Pancreas (tissue), 10 donors: Measurements from ENCODE around the gene TMEM98. TPM values are rescaled to one million over a fixed set of nuclear protein-coding genes. Genes with fewer than 3 reads are reported as not detected.
A peak's percentile ranks its signal among the peaks of the same experiment; 100 is the strongest.

Experiments
- ATAC-seq, 4 donors: fragments of 200-7000 bp; cut with Tn5 transposase; one replicate each; pipeline versions ENCODE4 v1.8.0 to v1.9.1; 2020; ENCODE audit warnings: mild to moderate bottlenecking in 4 of 4, moderate library complexity in 4 of 4
- DNase-seq, 6 donors: peaks; one replicate each; pipeline ENCODE4 v3.0.0-alpha.2; 2020
- FAIRE-seq: peaks from 2 replicates; lab custom pipeline; 2012; peaks lifted over from hg19 to GRCh38; lab: Jason Lieb, UNC
- H3K27ac ChIP-seq, 4 donors: fragments of 200-600 bp; sonication (generic); 1 replicate in 3 of 4; 2 replicates in 1 of 4; pipeline versions ENCODE4 v1.5.0 to v1.8.0; 2020
- H3K27me3 ChIP-seq, 4 donors: fragments of 200-600 bp; one replicate each; pipeline ENCODE4 v1.8.0; 2021
- H3K36me3 ChIP-seq, 3 donors: fragments of 200-600 bp; sonication (generic) in 1 of 3; one replicate each; pipeline versions ENCODE4 v1.5.0 to v1.8.0; 2020 to 2021
- H3K4me1 ChIP-seq, 3 donors: fragments of 200-600 bp; one replicate each; pipeline ENCODE4 v1.8.0; 2021
- H3K4me3 ChIP-seq, 4 donors: fragments of 200-600 bp; sonication (generic) in 2 of 4; one replicate each; pipeline versions ENCODE4 v1.5.0 to v1.8.0; 2020 to 2021
- H3K9me3 ChIP-seq, 4 donors: fragments of 200-600 bp; one replicate each; pipeline ENCODE4 v1.8.0; 2021
- WGBS, 2 donors: extraction: QIAGEN DNeasy Blood & Tissue Kit; methylation state at CpG; one replicate each; pipeline ENCODE4 v1.1.7; 2013; 5-methylcytosine and 5-hydroxymethylcytosine counted together
- intact Hi-C, 3 donors: fragments of 100-400 bp; cut with DNase I; formaldehyde crosslinking; loops; one replicate each; pipeline versions ENCODE4 v1.11.1 to v1.14.2; 2022
- polyA plus RNA-seq, 2 donors: library from polyadenylated mRNA; stranded (reverse); fragments of 200-250 nt; gene quantifications; one replicate each; pipeline ENCODE4 v1.2.3, GENCODE V29; 2013
- total RNA-seq, 6 donors: library from RNA; stranded (reverse); fragmentation: NEBNext Ultra II Directional in 4 of 6; extraction: Animal tissue kit (Norgen Biotek cat#: 25700) in 4 of 6; gene quantifications; one replicate each; pipeline versions ENCODE4 v1.2.1 to v1.2.4, GENCODE V29; 2021 to 2023
- TF ChIP-seq, protein P1 (sequence below), 4 donors: fragments of 200-600 bp; sonication (generic) in 3 of 4; IDR thresholded peaks; one replicate each; pipeline versions ENCODE4 v1.5.0 to v1.8.0; 2021; ENCODE audit warnings: antibody characterized with exemption in 4 of 4
- donor health status: healthy with polysubstance abuse.
- donor health status: DM: no; HTN: no; CAD: no; lungs with moderate emphysema.
- donor health status: DM: no; HTN: no; CAD: no.
- donor health status: control.
- donor health status: control.
- donor health status: Bipolar disorder and iron deficiency.
- donor health status: DM: yes; HTN: yes; CAD: no.
- donor health status: DM: no; HTN: no; CAD: no.
- donor health status: DM: no; HTN: no; CAD: no.
- donor health status: DM: yes; HTN: yes; CAD: no.

Gene TMEM98
- total and polyA plus RNA-seq, 8 donors = 16.6 to 62.1 (median 36.5) TPM

- Histone ChIP-seq H3K36me3 (no peaks in the 10 kb centered on the region), H3K9me3 (no peaks in the 10 kb centered on the region), H3K4me3 (no peak overlapping the region), H3K27me3 (no peaks in the 10 kb centered on the region), H3K27ac (no peak overlapping the region), H3K4me1 (peaks cover 7 to 18% (median 16%) of the 10 kb centered on the region in 3 donors)
- intact Hi-C loops = no loop called here
- FAIRE-seq = no peak
- TF ChIP-seq, protein P1, sequence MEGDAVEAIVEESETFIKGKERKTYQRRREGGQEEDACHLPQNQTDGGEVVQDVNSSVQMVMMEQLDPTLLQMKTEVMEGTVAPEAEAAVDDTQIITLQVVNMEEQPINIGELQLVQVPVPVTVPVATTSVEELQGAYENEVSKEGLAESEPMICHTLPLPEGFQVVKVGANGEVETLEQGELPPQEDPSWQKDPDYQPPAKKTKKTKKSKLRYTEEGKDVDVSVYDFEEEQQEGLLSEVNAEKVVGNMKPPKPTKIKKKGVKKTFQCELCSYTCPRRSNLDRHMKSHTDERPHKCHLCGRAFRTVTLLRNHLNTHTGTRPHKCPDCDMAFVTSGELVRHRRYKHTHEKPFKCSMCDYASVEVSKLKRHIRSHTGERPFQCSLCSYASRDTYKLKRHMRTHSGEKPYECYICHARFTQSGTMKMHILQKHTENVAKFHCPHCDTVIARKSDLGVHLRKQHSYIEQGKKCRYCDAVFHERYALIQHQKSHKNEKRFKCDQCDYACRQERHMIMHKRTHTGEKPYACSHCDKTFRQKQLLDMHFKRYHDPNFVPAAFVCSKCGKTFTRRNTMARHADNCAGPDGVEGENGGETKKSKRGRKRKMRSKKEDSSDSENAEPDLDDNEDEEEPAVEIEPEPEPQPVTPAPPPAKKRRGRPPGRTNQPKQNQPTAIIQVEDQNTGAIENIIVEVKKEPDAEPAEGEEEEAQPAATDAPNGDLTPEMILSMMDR (IDR thresholded peaks at IDR 0.05) = no peak
- DNase-seq = no peak
- WGBS, 2 donors = 80 to 97% methylated on average over 7 of the region's 7 CpGs
- ATAC-seq = no peak
These were observed 14.4 kb upstream of the TMEM98 start for GRCh38 chr17:32913593-32913992.

DNA sequence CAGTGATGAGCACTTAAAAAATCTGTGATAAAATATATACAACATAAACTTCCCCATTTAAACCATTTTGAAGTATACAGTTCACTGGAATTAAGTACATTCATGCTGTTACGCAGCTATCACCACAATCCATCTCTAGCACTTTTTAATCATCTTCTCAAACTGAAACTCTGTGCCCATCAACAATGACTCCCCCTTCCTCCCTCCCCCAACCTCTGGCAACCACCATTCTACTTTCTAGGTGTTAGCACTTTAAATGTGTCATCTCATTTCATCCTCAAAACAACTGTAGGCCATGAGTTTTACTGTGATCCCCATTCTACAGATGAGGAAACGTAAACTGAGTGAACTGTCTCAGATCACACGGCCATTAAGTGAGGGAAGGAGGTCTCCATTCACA lies 13.8 kb upstream of the TMEM98 start:
- H3K4me3 ChIP-seq = no peak overlapping the region
- no peak for ATAC-seq
- no peaks in the 10 kb centered on the region for H3K27me3 ChIP-seq
- no peaks in the 10 kb centered on the region for H3K9me3 ChIP-seq
- H3K36me3 ChIP-seq = no peaks in the 10 kb centered on the region
- TF ChIP-seq, protein P1 (IDR thresholded peaks at IDR 0.05) = no peak
- DNase-seq = no peak
- 87 to 96% methylated on average over 3 of the region's 3 CpGs for WGBS, 2 donors
- intact Hi-C loops = no loop called here
- no peak for FAIRE-seq
- H3K27ac ChIP-seq = no peak overlapping the region
- H3K4me1 ChIP-seq = peaks cover 7 to 18% (median 16%) of the 10 kb centered on the region in 3 donors

DNA sequence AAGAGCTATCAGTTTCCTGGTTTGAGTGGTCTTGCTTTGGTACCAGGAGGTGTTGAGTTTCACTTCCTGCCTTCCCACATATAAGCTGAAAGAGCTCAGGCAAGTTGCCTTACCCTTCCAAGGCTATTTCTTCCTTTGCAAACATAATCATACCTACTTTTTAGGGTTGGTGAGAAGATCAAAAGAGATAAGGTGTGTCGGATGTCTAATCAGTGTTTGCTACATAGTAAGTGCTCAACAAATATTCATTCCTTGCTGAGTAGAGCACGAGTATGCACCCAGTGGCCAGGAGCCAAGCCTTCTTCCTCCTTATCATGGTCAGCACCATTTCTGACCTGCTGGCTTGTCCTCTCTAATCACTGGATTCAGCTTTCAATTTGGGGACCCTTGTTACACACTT lies 12.7 kb upstream of the TMEM98 start:
- H3K27ac ChIP-seq = no peak overlapping the region
- 22 to 32% methylated on average over 2 of the region's 2 CpGs for whole genome bisulfite sequencing, 2 donors

GRCh38 chr17:32916134-32916533 lies 11.8 kb upstream of the TMEM98 start:
- FAIRE-seq (no peak), ATAC-seq (peak in 1 of 4 donors; percentile 19), DNase-seq (no peak)
- Histone ChIP-seq H3K27ac (no peak overlapping the region), H3K36me3 (no peaks in the 10 kb centered on the region), H3K4me3 (no peak overlapping the region), H3K9me3 (no peaks in the 10 kb centered on the region), H3K27me3 (no peaks in the 10 kb centered on the region), H3K4me1 (peaks cover 7 to 9% (median 8%) of the 10 kb centered on the region in 3 donors)
- intact Hi-C loops = no loop called here
- TF ChIP-seq, protein P1 (IDR thresholded peaks at IDR 0.05) = no peak
- WGBS, 2 donors = 31 to 36% methylated on average over 3 of the region's 3 CpGs

More for the DNA sequence above, 12.7 kb upstream of the TMEM98 start:
- intact Hi-C loops = no loop called here
- FAIRE-seq (no peak), ATAC-seq (no peak), DNase-seq (no peak)
- Histone ChIP-seq H3K4me1 (peaks cover 7 to 14% (median 13%) of the 10 kb centered on the region in 3 donors), H3K9me3 (no peaks in the 10 kb centered on the region), H3K36me3 (no peaks in the 10 kb centered on the region), H3K4me3 (no peak overlapping the region), H3K27me3 (no peaks in the 10 kb centered on the region)
- TF ChIP-seq, protein P1 (IDR thresholded peaks at IDR 0.05) = no peak

GRCh38 chr17:32917081-32917480 lies 10.9 kb upstream of the TMEM98 start:
- H3K27ac ChIP-seq = no peak overlapping the region

More at GRCh38 chr17:32917081-32917480, 10.9 kb upstream of the TMEM98 start:
- DNase-seq (no peak), FAIRE-seq (no peak), ATAC-seq (no peak)
- Histone ChIP-seq H3K27me3 (no peaks in the 10 kb centered on the region), H3K4me3 (no peak overlapping the region), H3K36me3 (no peaks in the 10 kb centered on the region), H3K4me1 (peaks cover under 1% of the 10 kb centered on the region in 3 donors), H3K9me3 (no peaks in the 10 kb centered on the region)
- intact Hi-C loops = no loop called here
- TF ChIP-seq, protein P1 (IDR thresholded peaks at IDR 0.05) = no peak
